Measurements from ENCODE around the gene SDC3.

SDC3 gene

DNA sequence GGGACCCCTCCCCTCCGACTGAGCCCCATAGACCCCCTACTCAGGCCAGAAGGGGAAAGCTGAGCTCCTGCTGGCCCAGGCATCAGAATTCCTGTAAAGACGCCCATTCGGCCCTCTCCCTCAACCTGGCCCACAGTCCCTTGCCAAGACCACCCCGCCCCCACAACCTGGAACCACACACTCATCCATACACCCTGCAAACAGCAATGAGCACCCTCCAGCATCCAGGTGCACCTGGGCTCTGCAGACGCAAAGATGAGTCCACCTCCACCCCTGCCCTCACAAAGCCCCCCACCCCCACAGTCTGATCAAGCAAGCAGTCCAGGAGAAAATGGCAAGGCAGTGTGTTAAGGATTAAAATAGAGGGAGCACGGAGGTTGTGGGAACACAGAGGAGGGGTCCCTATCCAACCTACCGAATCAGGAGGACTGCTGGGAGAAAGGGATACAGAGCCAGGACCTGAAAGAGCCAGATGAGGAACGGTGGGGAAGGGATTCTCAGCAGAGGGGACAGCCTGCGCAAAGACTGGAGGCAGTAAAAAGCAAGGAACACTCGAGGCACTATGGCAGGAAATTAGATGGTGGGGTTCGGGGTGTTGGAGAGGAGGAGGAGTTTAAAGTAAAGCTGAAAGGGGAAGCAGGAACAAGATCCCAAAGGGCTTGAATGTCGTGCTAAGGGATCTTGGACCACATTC, 83.7 kb downstream of the SDC3 start:
- H2AFZ ChIP-seq (ENCODE audit: low read depth, low read length): no peak overlapping the region
- H3K27ac ChIP-seq (ENCODE audit: low read length): no peak overlapping the region
- no peaks in the 10 kb centered on the region for H3K36me3 ChIP-seq (replicated peaks; ENCODE audit: low read depth, low read length)
- H3K9ac ChIP-seq (ENCODE audit: low read length): no peak overlapping the region
- no peaks in the 10 kb centered on the region for H3K79me2 ChIP-seq (ENCODE audit: low read length)
- peaks cover 6% of the 10 kb centered on the region; the same call in 1 of the 2 replicates for H3K4me1 ChIP-seq (ENCODE audit: low read length)
- H3K27me3 ChIP-seq (ENCODE audit: low read depth, low read length): no peaks in the 10 kb centered on the region; the same call in 1 of the 2 replicates
- no peaks in the 10 kb centered on the region for H3K9me3 ChIP-seq (ENCODE audit: insufficient read depth, low read length)
- peak overlapping the region; percentile 92 for H3K4me3 ChIP-seq (ENCODE audit: low read length)
- H3K4me2 ChIP-seq (ENCODE audit: low read length): peak overlapping the region; percentile 99
- TF ChIP-seq, protein P1, sequence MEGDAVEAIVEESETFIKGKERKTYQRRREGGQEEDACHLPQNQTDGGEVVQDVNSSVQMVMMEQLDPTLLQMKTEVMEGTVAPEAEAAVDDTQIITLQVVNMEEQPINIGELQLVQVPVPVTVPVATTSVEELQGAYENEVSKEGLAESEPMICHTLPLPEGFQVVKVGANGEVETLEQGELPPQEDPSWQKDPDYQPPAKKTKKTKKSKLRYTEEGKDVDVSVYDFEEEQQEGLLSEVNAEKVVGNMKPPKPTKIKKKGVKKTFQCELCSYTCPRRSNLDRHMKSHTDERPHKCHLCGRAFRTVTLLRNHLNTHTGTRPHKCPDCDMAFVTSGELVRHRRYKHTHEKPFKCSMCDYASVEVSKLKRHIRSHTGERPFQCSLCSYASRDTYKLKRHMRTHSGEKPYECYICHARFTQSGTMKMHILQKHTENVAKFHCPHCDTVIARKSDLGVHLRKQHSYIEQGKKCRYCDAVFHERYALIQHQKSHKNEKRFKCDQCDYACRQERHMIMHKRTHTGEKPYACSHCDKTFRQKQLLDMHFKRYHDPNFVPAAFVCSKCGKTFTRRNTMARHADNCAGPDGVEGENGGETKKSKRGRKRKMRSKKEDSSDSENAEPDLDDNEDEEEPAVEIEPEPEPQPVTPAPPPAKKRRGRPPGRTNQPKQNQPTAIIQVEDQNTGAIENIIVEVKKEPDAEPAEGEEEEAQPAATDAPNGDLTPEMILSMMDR (IDR thresholded peaks at IDR 0.05; ENCODE audit: low read depth, low read length): no peak
- TF ChIP-seq EZH2phosphoT487 (IDR thresholded peaks at IDR 0.05; ENCODE audit: low read depth): no peak
- H4K20me1 ChIP-seq (ENCODE audit: insufficient read depth, low read length): no peaks in the 10 kb centered on the region

- peaks cover under 1% of the 10 kb centered on the region; the same call in 1 of the 2 replicates for H3K27me3 ChIP-seq (ENCODE audit: low read depth, low read length)
- H3K9me3 ChIP-seq (ENCODE audit: insufficient read depth, low read length): no peaks in the 10 kb centered on the region
- H3K27ac ChIP-seq (ENCODE audit: low read length): no peak overlapping the region
- peaks cover 6% of the 10 kb centered on the region; the same call in 1 of the 2 replicates for H3K4me1 ChIP-seq (ENCODE audit: low read length)
- peak overlapping the region; percentile 99 for H3K4me2 ChIP-seq (ENCODE audit: low read length)
- no peaks in the 10 kb centered on the region for H3K79me2 ChIP-seq (ENCODE audit: low read length)
- H3K4me3 ChIP-seq (ENCODE audit: low read length): peak overlapping the region; percentile 92
- H4K20me1 ChIP-seq (ENCODE audit: insufficient read depth, low read length): no peaks in the 10 kb centered on the region
- H3K9ac ChIP-seq (ENCODE audit: low read length): peak overlapping the region; percentile 63
- peak overlapping the region; percentile 95; the same call in 1 of the 2 replicates for H2AFZ ChIP-seq (ENCODE audit: low read depth, low read length)
- no peak for TF ChIP-seq EZH2phosphoT487 (IDR thresholded peaks at IDR 0.05; ENCODE audit: low read depth)
- TF ChIP-seq, protein P1 (IDR thresholded peaks at IDR 0.05; ENCODE audit: low read depth, low read length): no peak
- H3K36me3 ChIP-seq (replicated peaks; ENCODE audit: low read depth, low read length): no peaks in the 10 kb centered on the region
Observed at GRCh38 chr1:30823969-30824735, 84.4 kb downstream of the SDC3 start.

DNA sequence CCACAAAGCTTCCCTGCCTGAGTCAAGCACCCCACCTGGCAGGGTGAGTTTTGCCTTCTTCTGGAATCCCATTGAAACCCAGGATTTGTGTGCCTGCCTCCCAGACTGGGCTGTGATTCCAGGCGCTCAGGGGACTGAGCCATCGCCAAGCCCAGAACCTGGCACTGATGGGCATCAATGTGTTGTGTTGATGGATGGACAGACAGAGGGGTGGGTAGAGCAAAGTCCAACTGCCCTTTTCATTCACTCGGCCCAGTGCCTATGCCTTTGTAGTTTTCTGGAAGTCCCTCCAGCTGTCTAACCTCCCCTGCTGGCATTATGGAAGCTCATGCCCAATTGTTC, 85.0 kb downstream of the SDC3 start:
- peaks cover 6% of the 10 kb centered on the region; the same call in 1 of the 2 replicates for H3K4me1 ChIP-seq (ENCODE audit: low read length)
- H3K4me3 ChIP-seq (ENCODE audit: low read length): peak overlapping the region; percentile 92
- H3K27me3 ChIP-seq (ENCODE audit: low read depth, low read length): peaks cover 6% of the 10 kb centered on the region; the same call in 1 of the 2 replicates
- no peaks in the 10 kb centered on the region for H4K20me1 ChIP-seq (ENCODE audit: insufficient read depth, low read length)
- H3K27ac ChIP-seq (ENCODE audit: low read length): no peak overlapping the region
- no peaks in the 10 kb centered on the region for H3K9me3 ChIP-seq (ENCODE audit: insufficient read depth, low read length)
- H3K4me2 ChIP-seq (ENCODE audit: low read length): peak overlapping the region; percentile 99
- no peak for TF ChIP-seq EZH2phosphoT487 (IDR thresholded peaks at IDR 0.05; ENCODE audit: low read depth)
- TF ChIP-seq, protein P1 (IDR thresholded peaks at IDR 0.05; ENCODE audit: low read depth, low read length): no peak
- no peaks in the 10 kb centered on the region for H3K79me2 ChIP-seq (ENCODE audit: low read length)
- peak overlapping the region; percentile 63 for H3K9ac ChIP-seq (ENCODE audit: low read length)
- no peaks in the 10 kb centered on the region for H3K36me3 ChIP-seq (replicated peaks; ENCODE audit: low read depth, low read length)
- H2AFZ ChIP-seq (ENCODE audit: low read depth, low read length): peak overlapping the region; percentile 95; the same call in 1 of the 2 replicates

GRCh38 chr1:30822966-30823581, 85.5 kb downstream of the SDC3 start:
- TF ChIP-seq, protein P1 (IDR thresholded peaks at IDR 0.05; ENCODE audit: low read depth, low read length): no peak
- no peak for TF ChIP-seq EZH2phosphoT487 (IDR thresholded peaks at IDR 0.05; ENCODE audit: low read depth)
- H3K4me2 ChIP-seq (ENCODE audit: low read length): no peak overlapping the region
- no peaks in the 10 kb centered on the region for H4K20me1 ChIP-seq (ENCODE audit: insufficient read depth, low read length)
- no peak overlapping the region for H2AFZ ChIP-seq (ENCODE audit: low read depth, low read length)
- H3K4me1 ChIP-seq (ENCODE audit: low read length): peaks cover 6% of the 10 kb centered on the region; the same call in 1 of the 2 replicates
- no peak overlapping the region for H3K27ac ChIP-seq (ENCODE audit: low read length)
- H3K9ac ChIP-seq (ENCODE audit: low read length): no peak overlapping the region
- H3K27me3 ChIP-seq (ENCODE audit: low read depth, low read length): peaks cover 11% of the 10 kb centered on the region
- H3K9me3 ChIP-seq (ENCODE audit: insufficient read depth, low read length): no peaks in the 10 kb centered on the region
- no peaks in the 10 kb centered on the region for H3K36me3 ChIP-seq (replicated peaks; ENCODE audit: low read depth, low read length)
- H3K79me2 ChIP-seq (ENCODE audit: low read length): no peaks in the 10 kb centered on the region
- no peak overlapping the region for H3K4me3 ChIP-seq (ENCODE audit: low read length)

Measured in OCI-LY3 (cell line).